Measurements from ENCODE around the gene KDM4B.
A peak's percentile ranks its signal among the peaks of the same experiment; 100 is the strongest.

KDM4B gene

DNA sequence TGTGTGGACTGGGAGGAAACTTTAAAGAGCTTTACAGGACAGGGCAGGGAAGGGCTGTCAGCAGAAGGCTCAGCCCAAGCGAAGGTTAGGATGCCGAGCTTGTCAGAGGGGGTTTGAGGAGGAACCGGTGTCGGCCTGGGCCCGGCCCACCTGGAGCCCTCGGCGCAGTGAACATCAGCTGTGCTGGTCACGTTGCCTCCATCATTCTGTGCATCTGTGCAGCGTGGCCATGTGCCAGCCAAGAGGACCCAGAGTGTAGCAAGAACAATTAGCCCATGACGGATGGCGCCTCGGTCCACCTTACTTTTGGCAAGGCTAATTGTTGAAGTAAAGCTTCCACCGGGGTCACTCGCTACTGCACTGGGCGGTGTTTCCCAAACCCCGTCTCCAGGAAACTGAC is 210.3 kb downstream of the KDM4B start:
- H3K4me3 ChIP-seq (replicated peaks; ENCODE audit: low read depth, low read length), result no peak overlapping the region
- TF ChIP-seq, protein P1, sequence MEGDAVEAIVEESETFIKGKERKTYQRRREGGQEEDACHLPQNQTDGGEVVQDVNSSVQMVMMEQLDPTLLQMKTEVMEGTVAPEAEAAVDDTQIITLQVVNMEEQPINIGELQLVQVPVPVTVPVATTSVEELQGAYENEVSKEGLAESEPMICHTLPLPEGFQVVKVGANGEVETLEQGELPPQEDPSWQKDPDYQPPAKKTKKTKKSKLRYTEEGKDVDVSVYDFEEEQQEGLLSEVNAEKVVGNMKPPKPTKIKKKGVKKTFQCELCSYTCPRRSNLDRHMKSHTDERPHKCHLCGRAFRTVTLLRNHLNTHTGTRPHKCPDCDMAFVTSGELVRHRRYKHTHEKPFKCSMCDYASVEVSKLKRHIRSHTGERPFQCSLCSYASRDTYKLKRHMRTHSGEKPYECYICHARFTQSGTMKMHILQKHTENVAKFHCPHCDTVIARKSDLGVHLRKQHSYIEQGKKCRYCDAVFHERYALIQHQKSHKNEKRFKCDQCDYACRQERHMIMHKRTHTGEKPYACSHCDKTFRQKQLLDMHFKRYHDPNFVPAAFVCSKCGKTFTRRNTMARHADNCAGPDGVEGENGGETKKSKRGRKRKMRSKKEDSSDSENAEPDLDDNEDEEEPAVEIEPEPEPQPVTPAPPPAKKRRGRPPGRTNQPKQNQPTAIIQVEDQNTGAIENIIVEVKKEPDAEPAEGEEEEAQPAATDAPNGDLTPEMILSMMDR (IDR thresholded peaks at IDR 0.05; ENCODE audit: low read length, missing control alignments), result no peak
- DNase-seq (ENCODE audit: low read depth), result no peak

DNA sequence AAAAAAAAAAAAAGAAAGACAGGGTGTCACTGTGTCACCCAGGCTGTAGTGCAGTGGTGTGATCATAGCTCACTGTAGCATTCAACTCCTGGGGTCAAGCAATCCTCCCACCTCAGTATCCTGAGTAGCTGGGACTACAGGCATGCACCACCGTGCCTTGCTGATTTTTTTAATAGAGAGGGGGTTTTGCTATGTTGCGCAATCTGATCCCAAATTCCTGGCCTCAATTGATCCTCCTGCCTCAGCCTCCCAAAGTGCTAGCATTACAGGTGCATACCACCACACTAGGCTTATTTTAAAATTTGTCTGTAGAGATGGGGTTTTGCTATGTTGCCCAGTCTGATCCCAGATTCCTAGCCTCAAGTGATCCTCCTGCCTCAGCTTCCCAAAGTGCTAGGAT is 212.4 kb downstream of the KDM4B start:
- no peak for DNase-seq (ENCODE audit: low read depth)
- no peak overlapping the region for H3K4me3 ChIP-seq (replicated peaks; ENCODE audit: low read depth, low read length)
- TF ChIP-seq, protein P1 (IDR thresholded peaks at IDR 0.05; ENCODE audit: low read length, missing control alignments), result no peak

DNA sequence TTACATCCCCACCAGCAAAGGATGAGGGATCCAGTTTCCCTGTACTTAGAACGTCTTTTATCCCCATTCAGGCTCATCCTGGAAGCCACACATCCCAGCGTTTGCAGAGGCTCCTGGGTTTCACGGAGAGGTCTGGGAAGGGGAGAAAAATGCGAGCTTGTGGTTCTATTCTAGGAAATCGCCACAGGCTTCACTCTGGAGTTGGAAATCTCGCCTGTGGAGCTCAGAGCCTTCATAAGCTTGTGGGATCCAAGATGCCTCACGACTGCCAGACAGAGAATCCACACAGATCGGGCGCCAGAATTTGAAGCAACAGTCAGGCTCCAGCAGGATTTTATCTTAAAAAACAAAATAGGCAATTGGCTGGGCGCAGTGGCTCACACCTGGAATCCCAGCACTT is 213.8 kb downstream of the KDM4B start:
- TF ChIP-seq, protein P1 (IDR thresholded peaks at IDR 0.05; ENCODE audit: low read length, missing control alignments), result no peak
- H3K4me3 ChIP-seq (replicated peaks; ENCODE audit: low read depth, low read length), result no peak overlapping the region
- DNase-seq (ENCODE audit: low read depth), result no peak

DNA sequence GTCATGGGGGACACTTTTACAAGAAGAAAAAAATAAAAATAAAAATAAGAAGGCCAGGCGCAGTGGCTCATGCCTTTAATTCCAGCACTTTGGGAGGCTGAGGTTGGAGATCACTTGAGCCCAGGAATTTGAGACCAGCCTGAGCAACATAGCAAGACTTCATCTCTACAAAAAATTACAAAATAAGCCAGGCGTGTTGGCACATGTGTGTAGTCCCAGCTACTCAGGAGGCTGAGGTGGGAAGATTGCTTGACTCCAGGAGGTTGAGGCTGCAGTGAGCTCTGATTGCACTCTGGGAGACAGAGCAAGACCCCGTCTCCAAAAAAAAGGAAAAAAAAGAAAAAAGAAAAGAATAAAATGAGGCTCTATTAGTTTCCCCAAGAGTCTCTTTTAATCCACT is 214.7 kb downstream of the KDM4B start:
- no peak for DNase-seq (ENCODE audit: low read depth)
- no peak overlapping the region for H3K4me3 ChIP-seq (replicated peaks; ENCODE audit: low read depth, low read length)
- TF ChIP-seq, protein P1 (IDR thresholded peaks at IDR 0.05; ENCODE audit: low read length, missing control alignments), result no peak

DNA sequence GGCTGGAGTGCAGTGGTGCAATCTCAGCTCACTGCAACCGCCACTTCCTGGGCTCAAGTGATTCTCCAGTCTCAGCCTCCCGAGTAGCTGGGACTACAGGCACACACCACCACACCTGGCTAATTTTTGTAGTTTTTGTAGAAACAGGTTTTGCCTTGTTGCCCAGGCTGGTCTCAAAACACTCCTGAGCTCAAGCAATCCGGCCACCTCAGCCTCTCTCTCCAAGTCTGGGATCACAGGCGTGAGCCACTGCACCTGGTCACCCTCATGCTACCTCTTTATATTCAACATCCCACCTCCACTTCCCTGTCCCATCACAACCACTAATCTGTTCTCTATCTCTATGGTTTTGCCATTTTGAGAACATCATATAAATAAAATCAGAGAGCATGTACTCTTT is 216.0 kb downstream of the KDM4B start:
- TF ChIP-seq, protein P1 (IDR thresholded peaks at IDR 0.05; ENCODE audit: low read length, missing control alignments), result no peak
- no peak overlapping the region for H3K4me3 ChIP-seq (replicated peaks; ENCODE audit: low read depth, low read length)
- no peak for DNase-seq (ENCODE audit: low read depth)

DNA sequence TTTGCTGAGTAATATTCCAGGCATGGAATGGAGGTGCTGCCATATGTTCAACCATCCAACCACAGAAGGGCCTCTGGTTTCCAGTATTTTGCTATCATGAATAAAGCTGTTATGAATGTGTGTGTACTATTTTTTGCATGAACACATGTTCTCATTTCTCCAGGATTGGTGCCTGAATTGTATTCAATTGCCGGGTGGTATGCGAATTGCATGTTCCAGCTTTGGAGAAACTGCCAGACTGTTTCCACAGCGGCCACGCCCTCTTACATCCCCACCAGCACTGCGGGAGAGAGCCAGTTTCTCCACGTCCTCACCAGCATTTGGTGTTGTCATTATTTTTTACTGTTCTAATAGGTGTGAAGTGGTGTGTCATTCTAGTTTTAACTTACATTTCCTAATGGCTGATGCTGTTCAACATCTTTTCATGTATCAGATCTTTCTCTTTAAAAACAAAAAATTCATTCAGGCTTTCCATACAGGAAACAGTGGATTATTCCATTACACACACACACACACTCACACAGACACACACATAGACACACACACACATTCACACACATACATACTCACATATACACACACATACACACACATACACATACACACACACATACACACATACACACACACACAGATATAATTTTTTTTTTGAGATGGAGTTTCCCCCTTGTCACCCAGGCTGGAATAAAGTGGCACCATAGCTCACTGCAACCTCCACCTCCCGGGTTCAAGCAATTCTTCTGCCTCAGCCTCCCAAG is 217.6 kb downstream of the KDM4B start:
- peak; percentile 21 for DNase-seq (ENCODE audit: low read depth)
- TF ChIP-seq, protein P1 (IDR thresholded peaks at IDR 0.05; ENCODE audit: low read length, missing control alignments), result no peak

More for the DNA sequence above, 217.6 kb downstream of the KDM4B start:
- H3K4me3 ChIP-seq (replicated peaks; ENCODE audit: low read depth, low read length), result no peak overlapping the region

Data from fibroblast of pulmonary artery (primary cell).